Measurements from ENCODE around the gene SEC62. TPM values are rescaled to one million over a fixed set of nuclear protein-coding genes. Genes with fewer than 3 reads are reported as not detected.
A peak's percentile ranks its signal among the peaks of the same experiment; 100 is the strongest.

Gene SEC62
- total RNA-seq, 1 donor from 2014 or later: 34.8 TPM

GRCh38 chr3:170044271-170044670 is 77.7 kb downstream of the SEC62 start:
- H3K4me3 ChIP-seq (ENCODE audit: low read depth, low read length): no peak overlapping the region
- TF ChIP-seq CTCF (conservative IDR thresholded peaks at IDR 0.05; ENCODE audit: low read depth, low read length): no peak
- DNase-seq (ENCODE audit: low read depth): no peak

- H3K4me3 ChIP-seq (ENCODE audit: low read depth, low read length): peak overlapping the region; percentile 1
- TF ChIP-seq CTCF (conservative IDR thresholded peaks at IDR 0.05; ENCODE audit: low read depth, low read length): no peak
Measured at GRCh38 chr3:170044795-170045244, 78.2 kb downstream of the SEC62 start.

GRCh38 chr3:170046269-170047132 is 79.9 kb downstream of the SEC62 start:
- DNase-seq (ENCODE audit: low read depth): no peak
- H3K4me3 ChIP-seq (ENCODE audit: low read depth, low read length): peak overlapping the region; percentile 4
- no peak for TF ChIP-seq CTCF (conservative IDR thresholded peaks at IDR 0.05; ENCODE audit: low read depth, low read length)

More at GRCh38 chr3:170044795-170045244, 78.2 kb downstream of the SEC62 start:
- no peak for DNase-seq (ENCODE audit: low read depth)

- TF ChIP-seq CTCF (conservative IDR thresholded peaks at IDR 0.05; ENCODE audit: low read depth, low read length): no peak
- DNase-seq (ENCODE audit: low read depth): no peak
Measured at GRCh38 chr3:170047133-170047404, 80.5 kb downstream of the SEC62 start.

More at GRCh38 chr3:170047133-170047404, 80.5 kb downstream of the SEC62 start:
- H3K4me3 ChIP-seq (ENCODE audit: low read depth, low read length): no peak overlapping the region

Other genes with a start within 250 kb of the SEC62 start
- gene TERC, start 201.7 kb upstream of the SEC62 start, total RNA-seq: 196 and 307 TPM in 2 replicates
- gene ACTRT3, start 197.2 kb upstream of the SEC62 start, total RNA-seq: 2.6 and 3.8 TPM in 2 replicates
- 10.9 and 17.6 TPM in 2 replicates for gene MYNN, start 193.4 kb upstream of the SEC62 start, total RNA-seq
- gene LRRIQ4, start 153.9 kb upstream of the SEC62 start, total RNA-seq: 0.07 TPM in 1 of 2 replicates, not detected in the other
- gene LRRC34, start 153.9 kb upstream of the SEC62 start, total RNA-seq: 9.8 and 17.1 TPM in 2 replicates
- gene LRRC31, start 96.9 kb upstream of the SEC62 start, total RNA-seq: 0.14 TPM in 1 of 2 replicates, not detected in the other
- gene SAMD7, start 55.2 kb upstream of the SEC62 start, total RNA-seq: not detected in 2 replicates
- gene GPR160, start 71.2 kb downstream of the SEC62 start, total RNA-seq: 11.0 and 23.9 TPM in 2 replicates
- gene PHC3, start 214.9 kb downstream of the SEC62 start, total RNA-seq: 13.0 and 18.5 TPM in 2 replicates